Liver (tissue), 9 donors: ENCODE measurements around the gene DOCK1. TPM values are rescaled to one million over a fixed set of nuclear protein-coding genes. Genes with fewer than 3 reads are reported as not detected.

ENCODE experiments used
- DNase-seq: peaks from one replicate; pipeline ENCODE4 v3.0.0-alpha.2; 2017; ENCODE audit warnings: low spot score
- H3K27ac ChIP-seq, 2 donors: one replicate each; pipeline ENCODE4 v1.7.0; 2013; ENCODE audit warnings: inconsistent platforms in 2 of 2, low read length in 2 of 2, control low read depth in 1 of 2, low read depth in 1 of 2, mild to moderate bottlenecking in 1 of 2
- H3K27me3 ChIP-seq, 4 donors: one replicate each; pipeline versions ENCODE4 v1.6.1 to v1.7.0; 2013; ENCODE audit warnings: low read length in 3 of 4, inconsistent platforms in 1 of 4, mild to moderate bottlenecking in 1 of 4, moderate library complexity in 1 of 4; ENCODE audit not compliant: control insufficient read depth in 4 of 4, insufficient read depth in 4 of 4
- H3K36me3 ChIP-seq, 4 donors: one replicate each; pipeline versions ENCODE4 v1.6.1 to v1.7.0; 2013; ENCODE audit warnings: low read length in 3 of 4, mild to moderate bottlenecking in 3 of 4, low read depth in 1 of 4, moderate library complexity in 1 of 4; ENCODE audit not compliant: control insufficient read depth in 4 of 4, insufficient read depth in 3 of 4
- H3K4me1 ChIP-seq, 4 donors: one replicate each; pipeline versions ENCODE4 v1.6.1 to v1.7.0; 2013; ENCODE audit warnings: low read length in 3 of 4, mild to moderate bottlenecking in 3 of 4, moderate library complexity in 1 of 4; ENCODE audit not compliant: control insufficient read depth in 4 of 4, insufficient read depth in 4 of 4
- H3K4me3 ChIP-seq, 3 donors: one replicate each; pipeline versions ENCODE4 v1.6.1 to v1.7.0; 2013; ENCODE audit warnings: low read length in 3 of 3, control low read depth in 1 of 3, low read depth in 1 of 3, mild to moderate bottlenecking in 1 of 3
- H3K9ac ChIP-seq, 2 donors: one replicate each; pipeline ENCODE4 v1.7.0; 2013; ENCODE audit warnings: low read length in 2 of 2, mild to moderate bottlenecking in 2 of 2, moderate library complexity in 2 of 2, control low read depth in 1 of 2, low read depth in 1 of 2
- H3K9me3 ChIP-seq, 4 donors: one replicate each; pipeline versions ENCODE4 v1.6.1 to v1.7.0; 2013; ENCODE audit warnings: low read length in 3 of 4; ENCODE audit not compliant: control insufficient read depth in 4 of 4
- CTCF ChIP-seq: fragments of 150-350 bp; IDR thresholded peaks from 2 replicates; pipeline ENCODE4 v1.5.1; 2017; ENCODE audit warnings: improper control_type of control experiment, low read depth, low read length; ENCODE audit not compliant: missing input control
- EGR1 ChIP-seq, 2 donors: IDR thresholded peaks; 2 replicates each; pipeline ENCODE4 v1.6.1; 2016 to 2018; ENCODE audit warnings: antibody characterized with exemption in 2 of 2, low read depth in 2 of 2
- FOXA1 ChIP-seq: IDR thresholded peaks from 2 replicates; pipeline ENCODE4 v1.6.1; 2016; ENCODE audit warnings: antibody characterized with exemption
- FOXA2 ChIP-seq: IDR thresholded peaks from 2 replicates; pipeline ENCODE4 v1.6.1; 2016; ENCODE audit warnings: antibody characterized with exemption
- GABPA ChIP-seq, 2 donors: IDR thresholded peaks in 1 of 2; conservative IDR thresholded peaks in 1 of 2; 2 replicates each; pipeline ENCODE4 v1.6.1; 2016; ENCODE audit warnings: antibody characterized with exemption in 2 of 2, mild to moderate bottlenecking in 1 of 2, moderate library complexity in 1 of 2
- HNF4A ChIP-seq, 2 donors: conservative IDR thresholded peaks; 2 replicates each; pipeline ENCODE4 v1.6.1; 2016; ENCODE audit warnings: antibody characterized with exemption in 2 of 2, mild to moderate bottlenecking in 2 of 2
- HNF4G ChIP-seq: IDR thresholded peaks from 2 replicates; pipeline ENCODE4 v1.6.1; 2016; ENCODE audit warnings: antibody characterized with exemption
- NR2F2 ChIP-seq: IDR thresholded peaks from 2 replicates; pipeline ENCODE4 v1.6.1; 2016; ENCODE audit warnings: antibody characterized with exemption
- RAD21 ChIP-seq, 2 donors: IDR thresholded peaks; 2 replicates each; pipeline ENCODE4 v1.6.1; 2016; ENCODE audit warnings: antibody characterized with exemption in 2 of 2, mild to moderate bottlenecking in 2 of 2
- REST ChIP-seq: IDR thresholded peaks from 2 replicates; pipeline ENCODE4 v1.6.1; 2016; ENCODE audit warnings: antibody characterized with exemption, mild to moderate bottlenecking
- RXRA ChIP-seq, 2 donors: IDR thresholded peaks; 2 replicates each; pipeline ENCODE4 v1.6.1; 2017 to 2018; ENCODE audit warnings: antibody characterized with exemption in 2 of 2, mild to moderate bottlenecking in 1 of 2
- SP1 ChIP-seq: IDR thresholded peaks from 2 replicates; pipeline ENCODE4 v1.6.1; 2018; ENCODE audit warnings: antibody characterized with exemption, mild to moderate bottlenecking
- TAF1 ChIP-seq: conservative IDR thresholded peaks from 2 replicates; pipeline ENCODE4 v1.6.1; 2016; ENCODE audit warnings: antibody characterized with exemption, mild to moderate bottlenecking
- YY1 ChIP-seq: IDR thresholded peaks from 2 replicates; pipeline ENCODE4 v1.6.1; 2016; ENCODE audit warnings: antibody characterized with exemption, mild to moderate bottlenecking
- WGBS: extraction: QIAGEN DNeasy Blood & Tissue Kit; methylation state at CpG from one replicate; pipeline ENCODE4 v1.1.7; 2013; 5-methylcytosine and 5-hydroxymethylcytosine counted together
- polyA plus RNA-seq, 2 donors: library from polyadenylated mRNA; stranded (reverse) in 1 of 2; unstranded in 1 of 2; fragments of 200-250 nt in 1 of 2; fragments of >200 nt in 1 of 2; fragmentation: Nextera tagmentation in 1 of 2; extraction: Ambion mirVana in 1 of 2; gene quantifications; one replicate each; pipeline versions ENCODE4 v1.2.1 to v1.2.3, GENCODE V29; 2013 to 2015
- total RNA-seq, 2 donors: library from RNA; depleted of rRNA; stranded (reverse); fragments of >200 nt; gene quantifications; one replicate each; pipeline ENCODE4 v1.2.3, GENCODE V29; 2014
- TF ChIP-seq, protein P1 (sequence below): IDR thresholded peaks from 2 replicates; pipeline ENCODE4 v1.6.1; 2016; ENCODE audit warnings: antibody characterized with exemption
- TF ChIP-seq, protein P2 (sequence below): IDR thresholded peaks from 2 replicates; pipeline ENCODE4 v1.6.1; 2016; ENCODE audit warnings: antibody characterized with exemption
- TF ChIP-seq, protein P3 (sequence below): IDR thresholded peaks from 2 replicates; pipeline ENCODE4 v1.6.1; 2016; ENCODE audit warnings: antibody characterized with exemption
- donor health status: healthy.
- donor health status: healthy.
- donor health status: healthy.
- donor health status: healthy.
- donor health status: healthy.

Gene DOCK1
- total and polyA plus RNA-seq, 4 donors = 3.8 to 28.8 (median 9.1) TPM

- DNase-seq = no peak
- no peak for TF ChIP-seq FOXA1
- TF ChIP-seq HNF4A (conservative IDR thresholded peaks at IDR 0.05) = no peak
- TF ChIP-seq GABPA (IDR thresholded peaks at IDR 0.05 in 1 of 2, conservative IDR thresholded peaks at IDR 0.05 in 1 of 2) = no peak
- no peak for TF ChIP-seq RXRA (IDR thresholded peaks at IDR 0.05)
- no peak for TF ChIP-seq RAD21 (IDR thresholded peaks at IDR 0.05)
- TF ChIP-seq, protein P1, sequence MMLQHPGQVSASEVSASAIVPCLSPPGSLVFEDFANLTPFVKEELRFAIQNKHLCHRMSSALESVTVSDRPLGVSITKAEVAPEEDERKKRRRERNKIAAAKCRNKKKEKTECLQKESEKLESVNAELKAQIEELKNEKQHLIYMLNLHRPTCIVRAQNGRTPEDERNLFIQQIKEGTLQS = no peak
- TF ChIP-seq REST = no peak
- no peak for TF ChIP-seq CTCF
- no peak for TF ChIP-seq YY1
- TF ChIP-seq, protein P2, sequence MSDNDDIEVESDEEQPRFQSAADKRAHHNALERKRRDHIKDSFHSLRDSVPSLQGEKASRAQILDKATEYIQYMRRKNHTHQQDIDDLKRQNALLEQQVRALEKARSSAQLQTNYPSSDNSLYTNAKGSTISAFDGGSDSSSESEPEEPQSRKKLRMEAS = no peak
- no peak for TF ChIP-seq TAF1
- H3K27me3 ChIP-seq = no peaks in the 10 kb centered on the region
- no peak overlapping the region for H3K4me3 ChIP-seq
- H3K9ac ChIP-seq = no peak overlapping the region
- H3K36me3 ChIP-seq = peaks cover 0 to 21% (median 7%) of the 10 kb centered on the region in 4 donors
- H3K4me1 ChIP-seq = no peaks in the 10 kb centered on the region
- no peak overlapping the region for H3K27ac ChIP-seq
- WGBS = 95% methylated on average over 9 of the region's 9 CpGs
- H3K9me3 ChIP-seq = no peaks in the 10 kb centered on the region
Observed at GRCh38 chr10:127063762-127064161, 158.5 kb downstream of the DOCK1 start.

- TF ChIP-seq EGR1 (IDR thresholded peaks at IDR 0.05; ENCODE audit: low read depth in 2 of 2) (no peak), HNF4G (no peak), YY1 (no peak), HNF4A (conservative IDR thresholded peaks at IDR 0.05) (no peak), TAF1 (no peak), NR2F2 (no peak), SP1 (no peak), RAD21 (IDR thresholded peaks at IDR 0.05) (no peak), REST (no peak), GABPA (IDR thresholded peaks at IDR 0.05 in 1 of 2, conservative IDR thresholded peaks at IDR 0.05 in 1 of 2) (no peak), CTCF (no peak), FOXA2 (no peak)
- TF ChIP-seq, protein P2 = no peak
- TF ChIP-seq, protein P3, sequence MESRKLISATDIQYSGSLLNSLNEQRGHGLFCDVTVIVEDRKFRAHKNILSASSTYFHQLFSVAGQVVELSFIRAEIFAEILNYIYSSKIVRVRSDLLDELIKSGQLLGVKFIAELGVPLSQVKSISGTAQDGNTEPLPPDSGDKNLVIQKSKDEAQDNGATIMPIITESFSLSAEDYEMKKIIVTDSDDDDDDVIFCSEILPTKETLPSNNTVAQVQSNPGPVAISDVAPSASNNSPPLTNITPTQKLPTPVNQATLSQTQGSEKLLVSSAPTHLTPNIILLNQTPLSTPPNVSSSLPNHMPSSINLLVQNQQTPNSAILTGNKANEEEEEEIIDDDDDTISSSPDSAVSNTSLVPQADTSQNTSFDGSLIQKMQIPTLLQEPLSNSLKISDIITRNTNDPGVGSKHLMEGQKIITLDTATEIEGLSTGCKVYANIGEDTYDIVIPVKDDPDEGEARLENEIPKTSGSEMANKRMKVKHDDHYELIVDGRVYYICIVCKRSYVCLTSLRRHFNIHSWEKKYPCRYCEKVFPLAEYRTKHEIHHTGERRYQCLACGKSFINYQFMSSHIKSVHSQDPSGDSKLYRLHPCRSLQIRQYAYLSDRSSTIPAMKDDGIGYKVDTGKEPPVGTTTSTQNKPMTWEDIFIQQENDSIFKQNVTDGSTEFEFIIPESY = no peak
- no peaks in the 10 kb centered on the region for H3K4me1 ChIP-seq
- H3K9ac ChIP-seq = no peak overlapping the region
- H3K36me3 ChIP-seq = peaks cover 0 to 27% (median 8%) of the 10 kb centered on the region in 4 donors
- 96% methylated on average over 14 of the region's 14 CpGs for WGBS
- H3K27me3 ChIP-seq = no peaks in the 10 kb centered on the region
- H3K9me3 ChIP-seq = no peaks in the 10 kb centered on the region
- no peak for DNase-seq
- no peak overlapping the region for H3K27ac ChIP-seq
- no peak overlapping the region for H3K4me3 ChIP-seq
Observed at GRCh38 chr10:127064474-127064873, 159.2 kb downstream of the DOCK1 start.
